Fibroblast of pulmonary artery (primary cell): Measurements from ENCODE around the gene PPIH.
"Not testable (repeated sequence)": the region's sequence is repeated elsewhere in the genome, so short reads cannot be mapped to it uniquely, and the experiment has no call there.

ENCODE experiments used
- DNase-seq: peaks from one replicate; pipeline ENCODE4 v3.0.0-alpha.2; 2010; ENCODE audit warnings: low read depth
- H3K4me3 ChIP-seq: replicated peaks from 2 replicates; pipeline ENCODE4 v1.5.1; 2011; ENCODE audit warnings: low read depth, mild to moderate bottlenecking, control low read depth, low read length, moderate library complexity
- TF ChIP-seq, protein P1 (sequence below): IDR thresholded peaks from 2 replicates; pipeline ENCODE4 v1.5.1; 2011; ENCODE audit warnings: mild to moderate bottlenecking, control low read depth, low read length, inconsistent platforms; ENCODE audit errors: missing control alignments

Gene PPIH

DNA sequence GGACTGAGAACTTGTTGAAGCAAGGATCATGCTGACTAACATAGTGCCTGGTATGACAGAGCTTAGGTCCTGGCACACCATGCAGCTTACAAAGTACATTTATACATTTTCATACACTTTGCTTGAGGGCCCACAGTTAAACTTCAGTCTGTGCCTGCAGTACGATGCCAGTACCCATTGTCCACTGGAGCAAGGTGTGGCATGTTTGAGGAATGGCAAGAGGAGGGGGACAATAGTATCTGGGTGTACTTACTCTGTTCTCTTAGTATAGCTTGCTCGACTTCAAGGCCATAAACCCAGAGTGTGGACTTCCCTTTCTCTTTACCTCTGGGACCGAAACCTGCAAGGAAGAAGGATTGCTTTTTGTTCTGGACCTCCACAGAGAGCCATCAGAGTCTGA, 17.2 kb downstream of the PPIH start:
- TF ChIP-seq, protein P1, sequence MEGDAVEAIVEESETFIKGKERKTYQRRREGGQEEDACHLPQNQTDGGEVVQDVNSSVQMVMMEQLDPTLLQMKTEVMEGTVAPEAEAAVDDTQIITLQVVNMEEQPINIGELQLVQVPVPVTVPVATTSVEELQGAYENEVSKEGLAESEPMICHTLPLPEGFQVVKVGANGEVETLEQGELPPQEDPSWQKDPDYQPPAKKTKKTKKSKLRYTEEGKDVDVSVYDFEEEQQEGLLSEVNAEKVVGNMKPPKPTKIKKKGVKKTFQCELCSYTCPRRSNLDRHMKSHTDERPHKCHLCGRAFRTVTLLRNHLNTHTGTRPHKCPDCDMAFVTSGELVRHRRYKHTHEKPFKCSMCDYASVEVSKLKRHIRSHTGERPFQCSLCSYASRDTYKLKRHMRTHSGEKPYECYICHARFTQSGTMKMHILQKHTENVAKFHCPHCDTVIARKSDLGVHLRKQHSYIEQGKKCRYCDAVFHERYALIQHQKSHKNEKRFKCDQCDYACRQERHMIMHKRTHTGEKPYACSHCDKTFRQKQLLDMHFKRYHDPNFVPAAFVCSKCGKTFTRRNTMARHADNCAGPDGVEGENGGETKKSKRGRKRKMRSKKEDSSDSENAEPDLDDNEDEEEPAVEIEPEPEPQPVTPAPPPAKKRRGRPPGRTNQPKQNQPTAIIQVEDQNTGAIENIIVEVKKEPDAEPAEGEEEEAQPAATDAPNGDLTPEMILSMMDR: no peak
- DNase-seq: no peak
- H3K4me3 ChIP-seq: no peak overlapping the region

DNA sequence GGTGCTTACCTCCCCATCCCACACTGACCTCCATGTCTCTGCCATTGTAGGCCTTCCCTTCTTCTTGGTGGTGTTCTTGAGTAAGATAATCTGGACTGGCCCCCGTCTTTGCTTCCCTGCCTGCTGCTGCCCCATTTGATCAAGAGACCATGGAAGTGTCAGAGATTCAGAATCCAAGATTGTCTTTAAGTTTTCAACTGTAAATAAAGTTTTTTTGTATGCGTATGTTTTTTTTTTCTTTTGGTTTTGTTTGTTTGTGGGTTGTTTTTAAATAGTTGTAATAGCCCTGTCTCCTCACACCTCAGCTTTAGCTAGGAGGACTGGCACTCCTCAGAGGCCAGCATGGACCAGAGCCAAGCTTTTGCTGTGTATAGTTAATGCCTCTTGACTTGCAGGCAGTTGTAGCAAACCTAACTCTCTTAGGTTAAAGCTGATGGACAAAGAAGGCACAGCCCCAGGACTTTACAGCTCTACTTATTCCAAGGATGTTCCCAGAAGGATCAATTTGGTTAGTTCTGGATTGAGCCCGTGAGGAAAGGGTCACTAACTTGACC, 18.4 kb downstream of the PPIH start:
- TF ChIP-seq, protein P1: no peak
- DNase-seq: no peak
- no peak overlapping the region for H3K4me3 ChIP-seq

DNA sequence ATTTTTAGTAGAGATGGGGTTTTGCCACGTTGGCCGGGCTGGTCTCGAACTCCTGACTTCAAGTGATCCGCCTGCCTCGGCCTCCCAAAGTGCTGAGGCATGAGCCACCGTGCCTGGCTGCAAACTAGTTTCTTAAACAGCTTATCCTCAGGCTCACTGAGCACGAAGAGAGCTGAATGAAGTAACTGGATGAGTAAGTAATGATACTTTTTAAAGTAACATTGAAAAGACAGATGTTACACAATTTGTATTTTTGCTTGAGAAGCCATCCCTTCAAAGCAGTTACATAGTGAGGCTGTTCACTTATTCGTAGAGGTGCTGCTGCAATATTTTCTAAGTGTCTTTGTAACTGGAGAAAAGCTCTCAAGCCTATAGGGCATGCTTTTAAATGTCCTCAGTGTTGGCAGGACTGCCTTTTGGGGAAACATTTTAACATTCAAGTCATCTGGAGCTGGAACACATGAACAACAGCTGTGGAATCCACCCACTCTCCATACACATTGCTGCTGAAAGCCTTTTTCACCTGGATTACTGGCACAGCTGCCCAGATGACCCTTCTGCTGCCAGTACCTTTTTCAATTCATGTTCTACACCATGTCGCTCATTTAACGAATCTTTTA, 21.3 kb downstream of the PPIH start:
- DNase-seq: no peak
- no peak overlapping the region for H3K4me3 ChIP-seq
- TF ChIP-seq, protein P1: no peak

GRCh38 chr1:42680055-42680454, 21.8 kb downstream of the PPIH start:
- TF ChIP-seq, protein P1: no peak
- no peak overlapping the region for H3K4me3 ChIP-seq
- DNase-seq: no peak

- H3K4me3 ChIP-seq: peak overlapping the region; percentile 67
- TF ChIP-seq, protein P1: no peak
- peak; percentile 26 for DNase-seq
These were observed 22.9 kb downstream of the PPIH start for GRCh38 chr1:42680921-42681683.

GRCh38 chr1:42681741-42682483, 23.7 kb downstream of the PPIH start, which contains the start of gene YBX1:
Gene YBX1, plus strand, starts transcription at chr1:42682418. Its CDS starts 148 bp downstream, at chr1:42682566.
- peak within 1 kb of the TSS; percentile 67 for H3K4me3 ChIP-seq
- peak; percentile 99 for DNase-seq
- TF ChIP-seq, protein P1: no peak

- H3K4me3 ChIP-seq: peak overlapping the region; percentile 67
- DNase-seq: not testable (repeated sequence)
These were observed 24.2 kb downstream of the PPIH start for GRCh38 chr1:42682484-42682738.
